T-helper 1 cell treated with Interleukin-12 subunit alpha and Interleukin-12 subunit beta and Interleukin-4 antibody, amounts not matched to agents 30 ng/mL and 1 ng/mL, for 36 hours (primary cell): ENCODE measurements around the gene ZBTB40. TPM values are rescaled to one million over a fixed set of nuclear protein-coding genes. Genes with fewer than 3 reads are reported as not detected.

ENCODE experiments used
- intact Hi-C: fragments of 100-400 bp; cut with micrococcal nuclease; formaldehyde crosslinking; loops from one replicate; pipeline ENCODE4 v1.15.1; 2024
- total RNA-seq: library from RNA; stranded (reverse); gene quantifications from 2 replicates; pipeline ENCODE4 v1.2.3, GENCODE V29; 2022

Gene ZBTB40
- total RNA-seq, 1 donor from 2014 or later: 22.1 TPM

- intact Hi-C loops: no loop called here
These were observed 75.0 kb downstream of the ZBTB40 start for GRCh38 chr1:22526677-22527076.

DNA sequence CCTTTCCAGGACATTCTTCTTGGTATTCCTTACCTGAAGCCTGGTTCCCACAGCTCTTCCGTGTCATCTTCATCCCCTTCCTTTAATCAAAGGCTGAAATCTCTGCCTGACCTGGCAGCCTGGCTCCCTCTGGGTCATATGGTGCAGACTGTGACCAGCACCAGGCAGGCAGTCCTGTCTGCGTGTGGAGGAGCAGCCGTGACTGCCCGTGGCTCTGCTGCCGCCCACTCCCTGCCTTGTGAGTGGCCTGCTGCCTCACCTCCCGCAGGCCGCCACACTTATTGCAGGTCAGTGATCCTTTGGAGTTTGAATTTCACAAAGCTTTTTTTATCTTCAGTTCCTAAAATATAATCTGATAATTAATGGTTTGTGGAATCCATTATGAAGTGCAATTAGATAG lies 75.5 kb downstream of the ZBTB40 start:
- intact Hi-C loops: no loop called here

- intact Hi-C loops: no loop called here
These were observed 76.1 kb downstream of the ZBTB40 start for GRCh38 chr1:22527555-22528296.

DNA sequence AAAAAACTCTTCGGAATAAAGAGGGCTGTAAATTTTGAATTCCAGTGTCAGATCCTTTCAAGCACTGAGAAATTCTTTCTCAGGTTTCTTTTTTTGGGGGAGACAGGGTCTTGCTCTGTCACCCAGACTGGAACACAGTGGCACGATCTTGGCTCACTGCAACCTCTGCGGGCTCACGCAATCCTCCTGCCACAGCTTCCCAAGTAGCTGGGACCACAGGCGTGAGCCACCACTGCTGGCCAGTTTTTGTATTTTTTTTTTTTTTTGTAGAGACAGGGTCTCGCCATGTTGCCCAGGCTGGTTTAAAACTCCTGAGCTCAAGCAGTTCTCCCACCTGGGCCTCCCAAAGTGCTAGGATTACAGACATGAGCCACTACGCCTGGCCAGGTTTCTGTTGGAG lies 76.8 kb downstream of the ZBTB40 start:
- intact Hi-C loops: no loop called here

DNA sequence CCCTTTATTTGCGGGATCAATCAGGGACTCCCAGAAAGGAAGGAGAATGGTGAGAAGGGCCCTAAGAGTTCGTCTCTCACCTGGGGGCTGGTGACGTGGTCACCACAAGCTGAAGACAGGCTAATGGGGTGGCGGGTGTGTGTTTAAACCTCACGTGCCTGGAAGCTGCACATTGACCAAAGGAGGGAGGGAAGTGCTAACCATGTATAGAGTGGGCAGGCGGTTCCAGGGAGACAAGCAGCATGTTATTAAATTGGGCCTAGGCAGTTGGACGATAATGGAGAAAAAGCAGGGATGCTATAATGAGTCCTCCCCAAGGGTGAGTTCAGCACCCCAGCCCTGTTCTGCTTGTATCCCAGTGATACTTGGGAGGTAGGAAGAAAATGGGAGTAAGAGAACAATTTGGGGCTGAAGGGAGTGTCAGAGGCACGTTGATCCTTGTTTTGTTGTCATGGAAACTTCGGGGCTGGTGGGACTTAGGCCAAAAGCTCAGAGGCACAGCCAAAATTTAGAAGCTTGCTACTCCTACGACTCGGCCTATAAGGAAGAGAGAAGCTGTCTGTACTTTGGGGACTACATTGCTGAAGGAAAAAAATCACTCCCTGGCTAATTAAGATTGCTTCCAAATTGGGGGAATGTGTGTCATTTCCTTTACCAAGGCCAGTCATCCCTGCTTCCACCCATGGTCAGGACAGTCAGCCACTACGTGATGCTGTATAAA lies 78.4 kb downstream of the ZBTB40 start:
- intact Hi-C loops: no loop called here

DNA sequence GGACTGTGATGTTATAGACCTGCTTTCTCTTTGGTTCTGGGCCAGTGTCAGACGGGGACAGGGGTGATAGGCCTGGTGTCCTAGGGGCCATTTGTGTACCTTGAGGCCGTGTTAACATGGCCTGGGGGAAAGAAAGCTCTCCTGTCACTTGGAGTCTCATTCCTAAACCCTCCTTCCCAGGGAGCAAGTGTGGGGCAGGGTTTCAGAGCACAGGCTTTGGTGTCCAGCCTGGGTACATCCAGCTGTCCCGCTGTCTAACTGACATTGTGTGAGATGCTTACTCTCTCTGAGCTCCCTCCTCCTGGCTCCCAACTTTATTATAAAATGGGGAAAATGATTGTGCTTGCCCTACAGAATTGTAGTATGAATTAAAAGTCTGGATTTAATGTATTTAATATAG lies 79.1 kb downstream of the ZBTB40 start:
- intact Hi-C loops: no loop called here

GRCh38 chr1:22531251-22531650 lies 79.6 kb downstream of the ZBTB40 start:
- intact Hi-C loops: no loop called here

DNA sequence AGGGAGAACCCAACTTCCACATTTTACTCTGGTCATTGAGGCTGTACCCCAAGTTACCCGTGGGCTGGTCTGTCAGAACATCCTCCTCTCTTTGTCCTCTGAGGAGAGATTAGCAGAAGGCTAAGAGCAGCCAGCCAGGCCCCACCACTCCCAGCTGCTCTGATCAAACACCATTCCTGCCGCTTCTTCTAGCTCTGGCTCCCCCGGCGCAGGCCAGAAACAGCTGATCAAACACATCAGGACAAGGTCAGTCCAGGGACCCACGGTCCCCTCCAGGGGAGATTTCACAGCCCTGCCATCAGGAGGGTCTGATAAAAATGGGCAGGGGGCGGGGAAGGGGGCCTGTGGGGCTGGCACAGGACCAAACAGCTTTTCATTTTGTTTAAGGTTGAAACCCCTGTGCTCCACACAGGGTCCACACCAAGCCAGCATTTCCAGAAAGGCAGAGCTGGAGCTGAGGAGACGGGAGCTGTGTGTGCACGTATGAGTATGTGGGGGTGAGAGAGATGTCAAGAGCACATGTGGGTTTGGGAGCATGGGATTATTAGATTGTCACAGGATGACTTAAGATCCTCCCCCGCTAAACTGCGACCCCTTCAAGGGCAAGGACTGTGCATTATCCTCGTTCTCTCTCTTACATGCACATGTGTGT lies 81.7 kb downstream of the ZBTB40 start:
- intact Hi-C loops: no loop called here

DNA sequence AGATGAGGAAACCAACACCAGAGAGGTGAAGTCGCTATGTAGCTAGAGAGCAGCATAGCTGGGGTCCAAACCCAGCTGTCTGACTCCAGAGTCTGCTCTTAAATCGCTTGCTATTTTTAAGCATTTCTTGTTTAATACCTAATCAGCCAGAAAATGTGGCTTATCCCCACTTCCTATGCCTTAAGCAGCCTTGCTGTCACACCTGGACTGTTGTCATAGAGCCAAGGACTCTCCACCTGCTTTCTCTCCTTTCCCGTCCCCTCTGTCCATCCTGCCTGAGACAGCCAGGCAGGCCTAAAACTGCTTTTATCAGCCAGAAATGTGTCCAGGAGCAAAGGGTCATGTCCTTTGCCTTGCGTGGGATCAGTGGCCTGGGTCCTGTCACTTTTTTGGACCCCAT lies 83.3 kb downstream of the ZBTB40 start:
- intact Hi-C loops: no loop called here

- intact Hi-C loops: no loop called here
These were observed 83.7 kb downstream of the ZBTB40 start for GRCh38 chr1:22535399-22535798.

DNA sequence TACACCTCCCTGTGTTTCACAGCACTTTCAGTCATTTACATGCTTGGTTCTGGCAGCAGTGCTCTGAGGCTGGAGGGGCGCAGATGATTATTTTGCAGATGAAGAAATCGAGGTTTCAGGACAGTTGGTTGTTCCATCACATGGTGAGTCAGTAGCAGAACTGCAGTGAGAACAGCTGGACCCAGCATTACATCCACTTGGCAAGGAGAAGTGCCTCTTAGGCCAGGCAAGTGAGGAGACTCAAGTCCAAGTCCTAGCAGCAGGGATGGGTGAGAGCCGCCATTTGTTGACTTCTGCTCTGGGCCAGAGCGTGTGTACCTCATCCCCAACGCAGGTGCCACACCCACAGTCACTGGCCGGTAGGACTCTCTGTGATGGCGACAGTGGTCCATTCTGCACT lies 84.9 kb downstream of the ZBTB40 start:
- intact Hi-C loops: no loop called here

DNA sequence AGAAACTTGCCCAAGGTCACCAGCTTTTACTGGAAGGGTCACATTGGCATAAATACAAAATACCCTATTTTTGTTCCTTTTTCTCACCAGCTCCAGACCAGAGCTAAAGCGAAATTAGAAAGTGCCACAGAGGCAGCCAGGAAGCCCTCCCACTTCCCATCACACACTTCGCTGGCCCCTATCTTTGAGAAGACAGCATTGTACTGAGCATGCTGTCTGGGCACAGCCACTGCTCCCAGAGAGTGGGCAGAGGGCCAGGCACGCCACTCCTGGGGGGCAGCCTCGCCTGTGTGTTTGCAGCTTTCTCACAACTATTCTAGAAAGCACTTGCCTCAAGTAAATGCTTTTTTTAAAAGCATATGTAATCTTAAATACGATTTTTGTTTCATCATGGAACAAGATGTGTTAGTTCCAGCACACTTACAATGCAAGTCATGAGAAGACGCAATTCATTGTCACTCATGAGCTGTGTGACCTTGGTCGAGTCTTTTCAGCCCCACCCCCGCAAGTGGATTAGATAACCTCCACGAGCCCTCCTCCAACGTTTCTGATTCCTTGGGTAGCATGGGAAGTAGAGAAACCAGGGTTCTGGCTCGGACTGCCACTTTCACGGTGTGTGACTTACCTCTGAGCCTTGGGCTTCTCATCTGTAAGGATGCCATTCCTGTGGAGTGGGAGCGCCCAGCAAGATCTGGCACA lies 85.9 kb downstream of the ZBTB40 start:
- intact Hi-C loops: no loop called here

GRCh38 chr1:22539510-22540118 lies 88.0 kb downstream of the ZBTB40 start:
- intact Hi-C loops: no loop called here

- intact Hi-C loops: no loop called here
These were observed 88.7 kb downstream of the ZBTB40 start for GRCh38 chr1:22540337-22540736.

GRCh38 chr1:22542886-22543285 lies 91.2 kb downstream of the ZBTB40 start:
- intact Hi-C loops: no loop called here

GRCh38 chr1:22543679-22544078 lies 92.0 kb downstream of the ZBTB40 start:
- intact Hi-C loops: no loop called here

GRCh38 chr1:22544606-22545005 lies 93.0 kb downstream of the ZBTB40 start:
- intact Hi-C loops: no loop called here

- intact Hi-C loops: no loop called here
These were observed 93.5 kb downstream of the ZBTB40 start for GRCh38 chr1:22545141-22545540.

GRCh38 chr1:22547186-22547817 lies 95.7 kb downstream of the ZBTB40 start:
- intact Hi-C loops: no loop called here

GRCh38 chr1:22547818-22548462 lies 96.3 kb downstream of the ZBTB40 start:
- intact Hi-C loops: no loop called here
